HG02885 (cell line): ENCODE data around the gene HES5.

ENCODE experiments used
- ATAC-seq: cut with Tn5 transposase; IDR thresholded peaks from one replicate; pipeline ENCODE4 v1.9.1; 2021; ENCODE audit warnings: mild to moderate bottlenecking; ENCODE audit not compliant: unreplicated experiment, poor library complexity

Gene HES5

DNA sequence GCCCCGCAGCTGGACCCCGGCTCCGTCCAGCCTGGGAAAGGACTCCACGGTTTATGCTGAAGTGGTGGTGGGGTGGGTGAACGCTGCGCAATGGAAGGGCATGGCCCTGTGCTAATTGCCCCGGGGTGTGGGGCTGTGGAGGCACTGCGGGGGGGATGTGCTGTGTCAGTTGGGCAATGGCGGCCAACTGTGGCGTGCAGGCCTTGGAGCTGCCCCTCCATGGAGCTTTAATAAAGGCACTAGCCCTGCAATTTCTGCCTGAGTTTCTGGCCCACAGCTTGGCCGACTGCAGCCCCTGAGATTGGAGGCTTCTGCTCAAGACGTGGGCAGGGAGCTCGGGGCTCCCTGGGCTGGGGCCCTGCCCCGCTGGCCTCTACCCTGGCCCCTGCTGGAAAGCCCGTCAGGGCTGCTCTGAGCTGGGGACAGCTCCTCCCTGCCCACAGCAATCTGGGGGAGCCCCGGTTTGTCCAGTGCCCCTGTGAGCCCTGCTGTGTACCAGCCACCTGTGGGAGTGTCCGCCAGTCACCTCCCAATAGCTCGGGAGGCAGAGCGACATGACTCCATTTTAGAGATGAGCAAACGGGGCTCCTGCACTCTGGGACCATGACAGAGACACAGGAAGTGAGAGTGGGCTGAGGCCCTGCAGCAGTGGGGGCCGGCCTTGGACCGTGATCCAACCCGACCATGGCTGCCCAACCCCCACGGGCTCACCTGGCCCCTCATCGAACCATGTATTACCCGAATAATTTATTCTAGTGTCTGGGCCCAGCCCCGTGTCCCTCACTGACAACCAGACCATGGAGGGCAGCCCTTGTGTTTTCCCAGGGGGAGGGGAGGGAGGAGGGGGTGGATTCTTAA is 17.4 kb upstream of the HES5 start:
- no peak for ATAC-seq

DNA sequence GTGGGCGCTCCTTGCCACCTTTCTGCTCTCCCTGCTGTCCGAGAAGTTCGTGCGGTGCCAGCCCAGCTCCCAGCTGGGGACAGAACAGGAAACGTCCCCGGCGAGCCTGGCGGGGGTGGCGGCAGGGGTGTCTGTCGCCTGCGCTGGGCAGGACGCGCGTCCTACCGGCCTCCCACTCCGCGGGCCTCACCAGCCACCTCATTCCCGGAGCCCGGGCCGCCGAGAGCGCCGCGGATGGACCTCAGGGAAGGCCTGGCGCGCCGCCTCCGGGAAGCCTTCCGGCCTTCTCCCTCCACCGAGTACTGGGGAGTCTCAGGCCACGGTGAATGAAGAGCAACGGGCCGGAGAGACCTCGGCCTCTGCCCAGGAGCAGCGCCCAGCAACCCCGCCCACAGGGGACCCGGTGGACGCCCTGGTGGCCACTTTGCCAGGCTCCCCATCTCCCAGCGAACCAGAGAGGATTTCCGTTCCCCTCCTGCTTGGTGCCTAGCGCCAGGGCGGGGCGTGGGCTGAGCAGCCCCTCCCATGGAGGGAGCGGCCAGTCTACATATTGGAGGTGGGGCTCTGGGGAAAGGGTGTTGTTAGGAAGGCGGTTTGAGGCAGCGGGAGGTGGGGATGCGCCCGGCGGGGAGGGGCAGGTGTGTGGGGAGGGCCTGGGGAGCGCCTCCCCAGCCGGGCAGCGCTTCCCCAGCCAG is 16.6 kb upstream of the HES5 start:
- peak; percentile 27 for ATAC-seq

DNA sequence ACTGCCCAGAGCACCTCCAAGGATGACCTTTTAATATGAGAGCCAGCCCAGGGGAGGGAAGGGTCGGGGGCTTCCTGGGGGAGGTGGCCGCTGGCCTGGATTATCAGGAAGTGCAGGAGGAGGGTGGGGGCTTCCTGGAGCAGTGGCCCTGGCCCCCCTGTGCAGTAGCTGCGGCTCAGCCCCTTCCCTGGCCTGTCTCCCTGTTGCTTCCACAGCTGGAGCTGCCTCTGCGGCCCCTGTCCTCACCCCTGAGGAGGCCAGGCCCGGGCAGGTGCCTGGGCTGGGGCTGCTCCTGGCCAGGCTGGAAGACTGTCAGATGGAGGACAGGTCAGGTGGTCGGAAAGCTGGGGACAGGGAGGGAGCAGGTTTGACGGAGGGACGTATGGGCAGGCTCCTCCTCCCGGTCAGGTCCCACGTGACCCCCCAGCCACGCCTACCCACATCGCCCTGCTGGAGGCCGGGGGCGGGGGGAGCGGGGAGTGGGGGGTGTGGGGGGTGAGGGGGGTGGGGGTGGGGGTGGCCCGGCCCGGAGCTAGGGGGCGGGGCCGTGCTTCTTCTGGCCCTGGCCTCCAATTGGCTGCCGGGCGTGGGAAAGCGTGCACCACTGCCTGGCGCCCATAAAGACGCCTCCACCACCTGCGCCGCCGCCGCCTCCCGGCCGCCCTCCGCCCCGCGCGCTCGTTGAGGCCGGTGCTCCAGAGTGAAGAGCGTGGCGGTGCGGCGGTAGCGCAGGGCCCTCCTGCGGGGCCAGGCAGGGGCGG is 15.9 kb upstream of the HES5 start:
- peak; percentile 48 for ATAC-seq

DNA sequence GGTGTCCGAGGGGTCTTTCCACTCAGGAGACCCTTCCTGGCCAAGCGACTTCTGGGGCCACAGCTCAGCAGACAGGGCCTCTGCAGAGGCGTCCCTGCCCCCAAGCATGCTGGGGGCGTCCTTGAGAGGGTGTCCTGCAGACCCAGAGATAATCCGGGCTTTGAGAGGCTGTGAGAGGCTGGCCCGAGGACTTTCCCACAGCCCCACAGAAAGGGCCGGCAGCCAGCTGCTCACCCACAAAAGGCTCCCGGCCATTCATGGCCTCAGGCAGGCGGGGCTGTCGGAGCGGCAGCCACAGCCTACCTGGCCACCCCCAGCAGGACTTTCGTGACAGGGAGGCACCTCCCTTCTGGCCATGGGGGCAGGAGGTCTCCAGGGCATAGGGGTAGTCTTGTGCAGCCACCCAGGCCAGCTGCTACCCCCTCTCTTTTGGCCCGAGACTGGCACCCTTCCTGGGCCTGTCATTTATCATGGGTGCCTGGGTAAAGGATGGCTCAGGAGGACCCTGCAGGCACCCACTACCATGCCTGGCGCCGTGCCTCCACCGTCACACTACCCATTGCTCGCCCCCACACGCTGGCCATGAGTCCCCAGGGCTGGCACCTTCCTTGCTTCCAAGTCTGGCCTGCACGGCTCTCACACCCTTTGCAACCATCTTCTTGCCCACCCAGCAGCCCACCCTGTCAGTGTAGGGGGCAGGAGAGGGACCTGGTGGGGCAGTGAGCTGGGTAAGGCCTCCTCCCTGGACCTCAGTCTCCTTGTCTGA is 15.0 kb upstream of the HES5 start:
- ATAC-seq, result no peak

DNA sequence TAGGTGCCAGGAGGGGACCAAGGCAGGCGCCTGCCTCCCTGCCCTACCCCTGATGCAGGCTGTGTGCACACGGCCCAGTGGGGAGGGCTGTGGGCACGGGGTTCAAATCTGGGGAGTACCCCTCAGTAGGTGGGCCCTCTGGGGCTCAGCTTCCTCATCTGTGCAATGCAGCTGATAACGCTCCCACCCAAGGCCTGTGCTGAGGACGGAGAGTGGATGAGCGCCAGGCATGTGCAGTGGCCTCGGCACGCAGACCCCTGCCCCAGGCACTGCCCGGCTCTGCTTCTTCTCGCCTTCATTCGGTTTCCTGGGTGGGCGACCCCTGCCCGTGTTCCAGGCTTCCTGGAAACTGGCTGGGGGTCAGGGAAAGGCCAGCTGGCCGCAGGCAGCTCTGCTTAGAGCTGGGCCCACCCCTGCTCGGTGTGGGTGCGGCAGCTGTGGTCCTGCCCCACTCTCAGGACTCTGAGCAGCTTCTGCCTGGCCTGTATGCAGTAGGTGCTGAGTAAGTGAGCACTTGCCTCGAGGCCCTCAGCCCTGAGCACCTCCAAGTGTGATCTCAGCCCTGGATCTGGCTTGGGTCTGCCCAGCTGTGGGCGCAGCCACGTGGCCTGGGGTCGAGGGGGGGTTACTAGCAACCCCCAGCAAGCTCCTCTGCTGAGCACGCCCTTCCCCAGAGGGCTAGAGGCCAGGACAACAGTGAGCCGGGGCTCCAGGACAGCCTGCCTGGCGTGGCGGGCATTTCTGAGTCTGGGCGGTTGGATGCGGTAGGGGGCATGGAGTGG is 14.2 kb upstream of the HES5 start:
- ATAC-seq, result no peak

DNA sequence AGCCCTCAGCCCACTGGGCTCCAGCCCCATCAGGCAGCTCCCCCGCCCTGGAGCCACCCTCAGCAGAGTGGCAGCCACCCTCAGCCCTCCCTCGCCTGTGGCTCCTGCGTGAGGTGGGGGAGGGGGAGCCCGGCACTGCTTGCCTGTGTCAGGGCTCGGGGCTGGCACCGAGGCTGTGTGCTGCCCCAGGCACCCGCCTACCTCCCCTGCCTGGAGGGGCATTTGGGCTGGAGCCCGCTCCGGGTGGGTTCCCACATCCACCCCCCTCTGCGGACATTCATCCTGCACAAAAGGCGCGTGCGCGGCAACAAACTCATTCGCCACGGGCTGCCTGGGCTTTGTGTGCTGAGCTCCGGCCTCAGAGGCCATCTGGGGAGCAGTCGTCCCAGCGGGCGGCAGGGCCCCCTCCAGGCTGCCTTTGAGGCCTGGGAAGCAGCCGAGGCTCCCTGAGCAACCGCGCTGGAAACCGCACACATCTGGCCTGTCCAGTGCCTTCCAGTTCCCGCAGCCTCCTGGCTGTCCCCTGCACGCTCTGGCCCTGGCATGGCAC is 13.6 kb upstream of the HES5 start:
- no peak for ATAC-seq

DNA sequence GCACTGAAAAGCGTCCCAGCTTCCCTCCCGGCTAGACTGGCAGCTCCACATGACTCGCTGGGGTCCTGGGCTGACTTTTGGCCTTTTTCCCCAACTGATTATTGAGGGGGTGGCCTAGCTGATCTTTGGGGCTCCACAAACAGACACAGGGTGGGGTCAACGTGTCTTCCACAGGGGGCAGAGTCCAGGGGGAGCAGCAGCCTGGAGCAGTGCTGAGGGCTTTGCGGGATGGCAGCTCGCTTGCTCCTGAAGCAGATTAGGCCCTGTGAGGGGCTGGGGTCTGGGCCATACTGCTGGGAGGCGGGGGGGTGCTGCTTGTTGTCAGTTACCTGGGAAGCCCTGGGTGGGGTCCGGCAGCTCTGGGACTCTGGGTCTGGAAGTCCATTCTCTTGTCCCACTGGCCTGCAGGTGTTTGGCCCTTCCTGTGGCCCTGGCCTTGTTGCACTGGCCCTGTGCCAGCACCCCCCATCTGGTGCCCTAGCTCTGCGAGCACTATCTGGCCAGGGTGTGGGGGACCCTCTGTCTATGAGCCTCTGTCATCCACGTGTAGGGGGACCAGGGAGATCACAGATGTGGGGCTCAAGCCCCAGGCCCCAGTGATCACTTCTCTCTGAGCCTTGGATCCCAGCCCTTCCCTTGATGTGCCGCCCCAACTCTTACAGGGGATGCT is 12.3 kb upstream of the HES5 start:
- no peak for ATAC-seq

DNA sequence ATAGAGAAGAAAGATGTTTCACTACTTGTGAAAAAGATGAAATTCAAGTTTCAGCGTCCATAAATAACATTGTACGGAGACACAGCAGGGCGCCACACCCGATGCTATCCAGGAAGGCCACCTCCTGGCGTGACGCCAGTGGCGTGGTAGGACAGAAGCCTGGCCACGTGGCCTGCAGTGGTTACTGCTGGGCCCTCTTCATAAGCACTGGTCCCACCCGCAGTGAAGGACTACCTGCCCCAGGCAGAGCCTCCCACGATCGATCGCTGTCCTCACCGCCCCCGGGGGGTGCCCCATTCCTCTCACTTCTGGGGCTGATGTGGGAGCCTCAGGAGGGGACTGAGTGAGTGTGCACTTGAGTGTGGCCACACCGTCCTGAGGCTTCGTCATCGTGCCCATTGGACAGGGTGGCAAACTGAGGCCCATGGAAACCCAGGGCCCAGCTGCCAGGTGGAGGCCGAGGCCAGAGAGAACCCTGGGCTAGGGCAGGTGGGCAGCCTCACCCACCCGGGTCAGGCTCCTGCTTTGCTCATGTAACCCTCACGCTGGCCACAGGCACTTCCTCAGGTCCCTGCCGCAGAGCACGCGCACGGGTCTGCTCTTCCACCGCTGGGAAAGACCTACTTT is 11.7 kb upstream of the HES5 start:
- no peak for ATAC-seq

DNA sequence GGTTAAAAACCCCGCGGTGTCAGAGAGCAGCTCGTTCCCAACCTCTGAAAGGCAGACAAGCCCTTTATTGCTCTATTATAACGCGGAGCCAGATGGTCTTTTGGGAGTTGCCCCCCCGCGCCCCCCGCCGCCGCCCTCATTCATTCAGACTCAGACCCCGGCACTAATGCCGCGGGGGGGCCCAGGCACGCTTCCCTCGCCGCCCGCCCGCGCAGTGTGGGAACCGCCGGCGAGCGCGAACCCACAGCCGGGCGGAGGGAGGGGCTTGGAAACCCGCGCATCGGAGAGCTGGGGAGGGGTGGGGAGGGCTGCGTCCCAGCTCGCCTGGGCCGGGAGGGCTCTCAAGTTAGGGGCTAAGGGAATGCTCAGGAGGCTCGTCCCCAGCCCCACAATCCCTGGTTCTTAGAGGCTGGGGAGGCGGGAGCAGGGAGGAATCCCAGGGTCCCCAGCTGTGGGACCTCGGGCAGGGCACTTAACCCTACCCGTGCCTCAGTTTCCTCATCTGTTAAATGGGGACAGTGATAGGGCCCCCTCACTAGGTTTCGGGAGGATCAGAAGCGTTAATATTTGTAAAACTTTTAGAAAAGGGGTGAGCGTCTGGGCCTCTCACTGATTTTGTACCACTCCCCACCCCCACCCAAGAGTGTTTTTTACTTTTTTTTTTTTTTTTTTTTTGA is 10.9 kb upstream of the HES5 start:
- no peak for ATAC-seq

DNA sequence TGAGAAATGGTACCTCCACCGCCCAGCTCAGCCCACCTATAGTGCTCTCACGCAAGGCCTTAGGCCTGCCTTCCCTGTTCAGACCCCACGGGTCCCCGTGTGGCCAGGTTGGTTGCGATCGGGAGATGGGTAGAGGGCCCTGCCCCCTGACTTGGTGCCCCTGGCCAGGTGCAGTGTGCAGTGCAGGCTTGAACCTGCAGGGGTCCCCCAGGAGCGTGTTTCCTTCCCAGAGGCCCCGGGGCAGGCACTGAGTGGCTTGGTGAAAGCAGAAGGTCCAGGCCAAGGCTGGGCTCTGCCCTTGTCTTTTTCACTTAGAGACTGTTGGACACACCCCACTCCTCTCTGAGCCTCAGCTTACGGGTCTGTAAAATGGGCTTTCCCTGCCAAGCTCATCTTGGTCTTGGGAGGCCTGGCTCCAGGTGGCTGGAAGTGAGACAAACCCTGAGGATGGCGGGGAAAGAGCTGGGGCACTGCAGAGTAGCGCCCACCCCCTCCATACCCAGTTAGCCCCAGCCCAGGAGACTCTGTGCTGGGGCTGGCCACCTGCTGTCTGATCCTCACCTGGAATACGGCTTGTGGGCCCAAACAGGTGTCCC is 9.3 kb upstream of the HES5 start:
- no peak for ATAC-seq

DNA sequence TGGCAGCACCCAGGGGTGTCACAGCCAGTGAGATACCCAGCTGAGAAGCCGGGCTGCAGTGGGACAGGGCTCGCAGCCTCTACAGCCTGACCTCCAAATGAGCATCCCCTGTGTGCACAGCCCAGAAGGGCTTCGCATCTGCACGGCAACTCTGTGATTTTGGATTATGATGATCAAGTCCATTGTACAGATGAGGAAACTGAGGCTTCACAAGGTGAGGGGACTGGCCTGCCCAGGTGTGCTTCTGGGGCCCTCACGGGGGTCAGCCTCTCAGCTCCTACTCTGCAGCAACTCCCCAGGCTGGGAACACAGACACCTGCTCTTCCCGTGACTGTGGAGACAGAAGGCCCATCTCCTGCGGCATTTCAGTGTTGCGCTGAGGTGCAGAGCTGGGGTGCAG is 8.8 kb upstream of the HES5 start:
- ATAC-seq, result no peak

DNA sequence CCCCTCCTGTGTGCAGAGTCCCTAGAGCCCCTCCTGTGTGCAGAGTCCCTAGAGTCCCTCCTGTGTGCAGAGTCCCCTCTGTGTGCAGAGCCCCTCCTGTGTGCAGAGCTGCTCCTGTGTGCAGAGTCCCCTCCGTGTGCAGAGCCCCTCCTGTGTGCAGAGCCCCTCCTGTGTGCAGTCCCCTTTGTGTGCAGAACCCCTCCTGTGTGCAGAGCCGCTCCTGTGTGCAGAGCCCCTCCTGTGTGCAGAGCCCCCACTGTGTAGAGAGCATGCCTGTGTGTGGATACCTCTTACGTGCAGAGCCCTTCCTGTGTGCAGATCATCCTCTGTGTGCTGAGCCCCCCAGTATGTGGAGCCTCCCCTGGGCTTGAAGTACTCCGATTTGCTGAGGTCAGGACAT is 8.3 kb upstream of the HES5 start:
- no peak for ATAC-seq

DNA sequence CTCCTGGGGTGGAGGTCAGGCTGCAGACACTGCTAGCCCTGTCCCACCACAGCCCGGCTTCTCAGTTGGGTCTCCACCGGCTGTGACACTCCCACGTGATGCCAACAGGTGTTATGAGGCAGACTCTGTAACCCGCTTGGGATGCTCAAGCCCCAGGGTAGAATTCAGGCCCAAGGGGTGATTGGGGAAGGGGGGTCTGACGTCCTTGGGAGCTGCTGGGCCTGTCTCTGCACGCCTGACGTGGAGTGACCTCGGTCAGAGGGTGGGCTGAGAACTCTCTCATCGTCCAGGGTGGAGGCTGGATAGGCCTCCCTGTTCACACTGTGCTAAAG is 7.7 kb upstream of the HES5 start:
- ATAC-seq, result no peak

DNA sequence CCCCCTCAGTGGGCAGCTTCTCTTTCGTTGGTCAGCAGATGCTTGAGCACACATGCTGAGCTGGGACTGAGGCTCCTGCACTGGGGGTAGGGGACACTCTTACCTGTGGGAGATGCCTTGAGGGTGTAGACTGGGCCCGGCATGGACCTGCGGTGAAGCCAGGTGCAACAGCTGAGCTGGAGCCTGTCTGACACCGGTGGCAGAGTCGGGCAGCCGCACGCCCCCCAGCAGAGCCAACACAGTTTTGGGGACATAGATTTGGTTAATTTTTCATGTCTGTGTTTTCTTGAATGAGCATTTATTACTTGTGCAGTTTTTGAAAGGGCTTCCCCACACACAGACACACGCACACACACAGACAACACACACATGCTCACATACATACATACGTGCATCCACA is 5.9 kb upstream of the HES5 start:
- no peak for ATAC-seq

DNA sequence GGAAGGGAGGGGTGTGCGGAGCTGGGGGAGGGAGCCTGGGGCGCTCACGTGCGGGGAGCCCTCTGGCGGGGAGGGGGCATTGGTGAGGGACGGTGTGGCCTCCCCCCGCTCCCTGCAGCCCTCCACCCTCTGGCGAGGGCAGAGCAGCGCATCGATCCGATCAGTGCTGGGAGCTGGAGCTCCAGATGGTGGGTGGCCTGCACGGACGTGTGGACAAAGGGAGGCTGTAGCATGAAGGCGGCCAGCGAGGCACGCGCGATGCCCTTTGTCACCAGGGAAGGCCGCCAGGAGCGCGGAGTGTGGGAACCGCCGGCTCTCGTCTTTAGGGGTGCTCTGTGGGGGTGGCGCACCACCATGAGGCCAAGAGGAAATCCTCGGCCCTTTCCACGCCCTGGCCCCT is 5.4 kb upstream of the HES5 start:
- ATAC-seq, result no peak

DNA sequence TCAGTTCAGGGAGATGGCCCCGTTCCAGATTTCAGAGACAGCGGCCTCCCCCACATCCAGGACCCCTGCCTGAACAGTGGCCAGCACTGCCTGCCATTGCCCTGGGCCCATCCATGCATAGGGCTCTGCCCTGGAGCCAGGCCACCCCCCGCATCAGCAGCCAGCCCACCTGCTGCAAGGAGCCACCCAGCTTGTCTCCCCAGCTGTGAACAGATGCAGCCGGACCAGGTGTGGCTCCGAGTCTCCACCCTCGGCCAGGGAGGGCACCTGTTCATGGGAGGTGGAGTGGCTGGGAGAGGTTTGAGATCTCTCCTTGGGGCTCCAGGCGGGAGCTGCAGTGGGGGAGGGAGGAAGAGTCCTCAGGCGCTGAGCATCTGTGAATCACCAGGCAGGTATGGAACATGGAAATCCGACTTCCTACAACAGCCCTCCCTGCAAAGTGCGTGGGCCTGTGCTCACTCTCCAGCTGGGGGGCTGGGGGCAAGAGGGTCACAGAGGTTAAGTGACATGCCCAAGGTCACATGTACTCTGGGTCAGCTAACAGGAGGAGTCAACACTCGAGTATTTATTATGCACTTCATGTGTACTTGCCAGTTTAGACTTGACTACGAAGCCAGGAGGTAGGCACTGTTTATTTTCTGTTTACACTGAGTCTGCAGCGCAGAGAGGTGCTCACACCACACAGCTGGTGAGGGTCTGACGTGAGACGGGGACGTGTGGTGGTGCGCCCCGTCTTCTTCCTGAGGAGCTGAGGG is 4.8 kb upstream of the HES5 start:
- ATAC-seq, result no peak

DNA sequence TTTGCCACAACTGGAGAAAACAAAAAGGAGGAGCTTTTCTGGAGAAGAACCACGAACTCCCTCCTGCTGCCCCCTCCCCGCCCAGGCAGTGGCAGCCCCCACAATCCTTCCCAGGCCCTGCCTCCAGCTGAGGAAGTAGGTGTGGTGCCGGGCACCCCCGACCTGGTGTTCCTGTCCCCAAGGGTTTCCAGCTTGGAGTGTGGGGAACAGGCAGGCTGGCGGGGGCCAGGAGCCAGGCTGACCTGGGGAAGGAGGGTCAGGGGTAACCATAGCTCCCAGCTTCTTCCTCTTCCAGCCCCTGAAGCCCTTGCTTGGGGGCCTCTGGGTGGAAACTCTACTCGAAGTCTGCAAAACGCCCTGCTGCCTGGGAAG is 4.2 kb upstream of the HES5 start:
- no peak for ATAC-seq
